BJ (cell line): ENCODE data around the gene ACSS1. TPM values are rescaled to one million over a fixed set of nuclear protein-coding genes. Genes with fewer than 3 reads are reported as not detected.

Experiments
- CTCF ChIA-PET: fragments of 350-600 bp; formaldehyde crosslinking; extraction: SDS; loops from one replicate; lab custom pipeline; 2021; ENCODE audit warnings: antibody characterized with exemption, inconsistent platforms; lab: Yijun Ruan, JAX
- POLR2A ChIA-PET: fragments of 300-600 bp; sonication (Branson Sonifier 250); formaldehyde crosslinking; extraction: SDS; loops from one replicate; lab custom pipeline; 2021; ENCODE audit warnings: antibody characterized with exemption; lab: Charles Lee
- DNase-seq: peaks from one replicate; pipeline ENCODE4 v3.0.0-alpha.2; 2011; ENCODE audit warnings: low read depth
- H3K27me3 ChIP-seq: 2 replicates; pipeline ENCODE4 v1.6.0; 2011; ENCODE audit warnings: low read length; ENCODE audit not compliant: control insufficient read depth, insufficient read depth
- H3K36me3 ChIP-seq: 2 replicates; pipeline ENCODE4 v1.5.1; 2011; ENCODE audit warnings: low read length; ENCODE audit not compliant: control insufficient read depth, insufficient read depth
- H3K4me3 ChIP-seq: 2 replicates; pipeline ENCODE4 v1.5.1; 2011; ENCODE audit warnings: low read depth, mild to moderate bottlenecking, control low read depth, low read length
- CTCF ChIP-seq: IDR thresholded peaks from 2 replicates; pipeline ENCODE4 v1.5.1; 2011; ENCODE audit warnings: low read depth, mild to moderate bottlenecking, control low read depth, inconsistent platforms, low read length, moderate library complexity; ENCODE audit not compliant: insufficient read depth
- polyA plus RNA-seq: library from polyadenylated mRNA; depleted of rRNA; stranded (reverse); fragments of >200 nt; gene quantifications from 2 replicates; pipeline ENCODE4 v1.2.3, GENCODE V29; 2011

Gene ACSS1
- polyA plus RNA-seq, 1 experiment: 6.3 TPM

DNA sequence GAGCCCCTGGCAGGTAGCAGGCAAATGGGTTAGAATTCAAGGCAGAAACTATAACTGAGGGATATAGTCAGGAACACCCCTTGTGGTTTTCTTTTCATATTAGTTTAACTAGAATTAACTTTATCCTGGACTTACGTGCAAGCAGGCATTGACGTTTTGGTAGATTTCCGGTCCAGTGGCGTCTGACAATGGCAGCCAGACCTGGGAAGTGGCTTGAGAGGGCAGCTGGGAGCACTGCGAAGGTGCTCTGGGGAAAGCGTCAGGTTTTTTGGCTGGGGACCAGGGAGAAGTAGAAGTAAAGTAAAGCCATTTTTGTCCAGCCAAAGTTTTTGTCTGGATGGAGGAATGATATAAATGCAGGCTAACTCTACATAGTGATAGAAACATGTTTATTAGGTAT lies 8.4 kb upstream of the ACSS1 start:
- ChIA-PET POLR2A (no interaction called here), CTCF (interaction anchor here (1.1 to 8.8 kb wide), 8 partner anchors 7 to 331 kb away, joined by 3 to 216 read pairs (median 6); partner anchors contain the start of genes APMAP and ENTPD6)
- no peak overlapping the region for H3K4me3 ChIP-seq
- H3K36me3 ChIP-seq: no peaks in the 10 kb centered on the region
- H3K27me3 ChIP-seq: peaks cover 40% of the 10 kb centered on the region
- DNase-seq: no peak
- TF ChIP-seq CTCF: no peak

DNA sequence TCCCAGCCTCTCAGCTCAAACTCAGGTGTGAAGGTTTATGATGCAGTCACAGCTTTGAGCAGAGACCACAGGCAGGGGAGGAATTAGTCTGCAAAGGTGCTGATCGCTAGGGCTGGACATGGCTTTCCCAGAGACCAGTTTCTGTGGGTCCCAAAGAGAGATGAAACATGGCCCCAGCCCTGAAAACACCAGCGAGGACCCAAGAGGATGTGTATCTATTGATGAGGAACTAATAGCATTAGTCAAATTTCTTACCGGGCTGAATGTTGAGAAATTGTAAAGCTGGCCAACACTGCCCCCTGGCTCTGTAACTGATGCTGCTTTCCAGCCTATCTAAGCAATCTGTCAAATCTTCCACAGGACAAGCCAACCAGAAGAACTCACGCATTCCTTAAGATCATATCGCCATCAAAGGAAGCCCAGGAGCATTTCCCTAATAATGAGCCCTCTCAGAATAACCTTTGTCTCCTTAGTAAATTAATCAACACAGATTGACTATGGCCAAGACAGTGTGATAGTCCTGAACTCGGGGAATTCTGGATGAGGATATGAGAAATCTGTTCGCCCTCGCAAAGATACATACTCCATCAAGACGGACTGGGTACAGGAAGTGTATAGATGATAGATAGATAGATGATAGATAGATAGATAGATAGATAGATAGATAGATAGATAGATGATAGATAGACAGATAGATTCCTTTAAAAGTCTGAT lies 7.8 kb upstream of the ACSS1 start:
- Histone ChIP-seq H3K27me3 (peaks cover 41% of the 10 kb centered on the region), H3K36me3 (no peaks in the 10 kb centered on the region), H3K4me3 (no peak overlapping the region)
- ChIA-PET CTCF (interaction anchor here (1.0 to 8.8 kb wide), 13 partner anchors 8 to 332 kb away, joined by 3 to 216 read pairs (median 4); partner anchors contain the start of genes APMAP and ENTPD6), POLR2A (no interaction called here)
- DNase-seq: no peak
- peak; percentile 82 for TF ChIP-seq CTCF

- ChIA-PET CTCF (interaction anchor here (0.6 to 8.8 kb wide), 13 partner anchors 9 to 362 kb away, joined by 3 to 216 read pairs (median 4); partner anchors contain the start of genes APMAP and ENTPD6), POLR2A (no interaction called here)
- H3K27me3 ChIP-seq: peaks cover 42% of the 10 kb centered on the region
- no peaks in the 10 kb centered on the region for H3K36me3 ChIP-seq
- TF ChIP-seq CTCF: no peak
- H3K4me3 ChIP-seq: no peak overlapping the region
- DNase-seq: no peak
Observed at GRCh38 chr20:25065072-25065624, 7.2 kb upstream of the ACSS1 start.

- peaks cover 40% of the 10 kb centered on the region for H3K27me3 ChIP-seq
- ChIA-PET POLR2A (no interaction called here), CTCF (interaction anchor here (0.6 to 8.8 kb wide), 14 partner anchors 11 to 363 kb away, joined by 3 to 216 read pairs (median 4); partner anchors contain the start of genes APMAP and ENTPD6)
- no peak for TF ChIP-seq CTCF
- DNase-seq: no peak
- no peak overlapping the region for H3K4me3 ChIP-seq
- no peaks in the 10 kb centered on the region for H3K36me3 ChIP-seq
Observed at GRCh38 chr20:25064561-25065071, 6.7 kb upstream of the ACSS1 start.

GRCh38 chr20:25063981-25064380 lies 6.0 kb upstream of the ACSS1 start:
- ChIA-PET POLR2A (no interaction called here), CTCF (interaction anchor here (1.0 to 8.8 kb wide), 8 partner anchors 14 to 335 kb away, joined by 3 to 216 read pairs (median 6); partner anchors contain the start of genes APMAP and ENTPD6)
- TF ChIP-seq CTCF: no peak
- Histone ChIP-seq H3K36me3 (no peaks in the 10 kb centered on the region), H3K27me3 (peaks cover 36% of the 10 kb centered on the region), H3K4me3 (no peak overlapping the region)
- no peak for DNase-seq
